ENCODE results near the gene TNC.

The TNC gene

GRCh38 chr9:115039516-115040120, 78.3 kb downstream of the TNC start:
- Histone ChIP-seq H3K4me3 (no peak overlapping the region), H3K9me3 (no peaks in the 10 kb centered on the region), H3K4me1 (no peaks in the 10 kb centered on the region), H3K36me3 (replicated peaks) (no peaks in the 10 kb centered on the region), H3K27me3 (ENCODE audit: low read depth) (no peaks in the 10 kb centered on the region)
- no peak for DNase-seq (ENCODE audit: low spot score in 2 of 2)
- in situ Hi-C loops (cut with MboI; ENCODE audit: low sequenced_read_pairs) = no loop called here

- in situ Hi-C loops (cut with MboI; ENCODE audit: low sequenced_read_pairs) = no loop called here
- H3K4me1 ChIP-seq = no peaks in the 10 kb centered on the region
- no peaks in the 10 kb centered on the region for H3K9me3 ChIP-seq
- no peaks in the 10 kb centered on the region for H3K36me3 ChIP-seq (replicated peaks)
- no peak for DNase-seq (ENCODE audit: low spot score in 2 of 2)
- H3K27me3 ChIP-seq (ENCODE audit: low read depth) = no peaks in the 10 kb centered on the region
- no peak overlapping the region for H3K4me3 ChIP-seq
These were observed 79.8 kb downstream of the TNC start for GRCh38 chr9:115038178-115038577.

- H3K4me1 ChIP-seq = no peaks in the 10 kb centered on the region
- H3K36me3 ChIP-seq (replicated peaks) = no peaks in the 10 kb centered on the region
- H3K27me3 ChIP-seq (ENCODE audit: low read depth) = no peaks in the 10 kb centered on the region
- H3K9me3 ChIP-seq = no peaks in the 10 kb centered on the region
- in situ Hi-C loops (cut with MboI; ENCODE audit: low sequenced_read_pairs) = no loop called here
- no peak overlapping the region for H3K4me3 ChIP-seq
- no peak for DNase-seq (ENCODE audit: low spot score in 2 of 2)
These were observed 81.3 kb downstream of the TNC start for GRCh38 chr9:115036691-115037090.

- Histone ChIP-seq H3K36me3 (replicated peaks) (no peaks in the 10 kb centered on the region), H3K9me3 (no peaks in the 10 kb centered on the region), H3K27me3 (ENCODE audit: low read depth) (no peaks in the 10 kb centered on the region), H3K4me3 (no peak overlapping the region), H3K4me1 (no peaks in the 10 kb centered on the region)
- in situ Hi-C loops (cut with MboI; ENCODE audit: low sequenced_read_pairs) = no loop called here
- no peak for DNase-seq (ENCODE audit: low spot score in 2 of 2)
These were observed 81.9 kb downstream of the TNC start for GRCh38 chr9:115035841-115036612.

- H3K4me1 ChIP-seq = no peaks in the 10 kb centered on the region
- H3K4me3 ChIP-seq = no peak overlapping the region
- DNase-seq (ENCODE audit: low spot score in 2 of 2) = no peak
- in situ Hi-C loops (cut with MboI; ENCODE audit: low sequenced_read_pairs) = no loop called here
- no peaks in the 10 kb centered on the region for H3K9me3 ChIP-seq
- H3K27me3 ChIP-seq (ENCODE audit: low read depth) = no peaks in the 10 kb centered on the region
- no peaks in the 10 kb centered on the region for H3K36me3 ChIP-seq (replicated peaks)
These were observed 83.2 kb downstream of the TNC start for GRCh38 chr9:115034801-115035200.

- Histone ChIP-seq H3K4me1 (no peaks in the 10 kb centered on the region), H3K27me3 (ENCODE audit: low read depth) (no peaks in the 10 kb centered on the region), H3K4me3 (no peak overlapping the region), H3K36me3 (replicated peaks) (no peaks in the 10 kb centered on the region), H3K9me3 (no peaks in the 10 kb centered on the region)
- no peak for DNase-seq (ENCODE audit: low spot score in 2 of 2)
- in situ Hi-C loops (cut with MboI; ENCODE audit: low sequenced_read_pairs) = no loop called here
These were observed 84.2 kb downstream of the TNC start for GRCh38 chr9:115033800-115034199.

GRCh38 chr9:115032296-115032695, 85.7 kb downstream of the TNC start:
- H3K4me3 ChIP-seq = no peak overlapping the region
- DNase-seq (ENCODE audit: low spot score in 2 of 2) = no peak
- H3K4me1 ChIP-seq = no peaks in the 10 kb centered on the region
- H3K27me3 ChIP-seq (ENCODE audit: low read depth) = no peaks in the 10 kb centered on the region
- H3K9me3 ChIP-seq = no peaks in the 10 kb centered on the region
- no peaks in the 10 kb centered on the region for H3K36me3 ChIP-seq (replicated peaks)
- in situ Hi-C loops (cut with MboI; ENCODE audit: low sequenced_read_pairs) = no loop called here

- in situ Hi-C loops (cut with MboI; ENCODE audit: low sequenced_read_pairs) = no loop called here
- no peak overlapping the region for H3K4me3 ChIP-seq
- no peaks in the 10 kb centered on the region for H3K9me3 ChIP-seq
- DNase-seq (ENCODE audit: low spot score in 2 of 2) = no peak
- H3K36me3 ChIP-seq (replicated peaks) = no peaks in the 10 kb centered on the region
- no peaks in the 10 kb centered on the region for H3K4me1 ChIP-seq
- no peaks in the 10 kb centered on the region for H3K27me3 ChIP-seq (ENCODE audit: low read depth)
These were observed 88.0 kb downstream of the TNC start for GRCh38 chr9:115030006-115030405.

- Histone ChIP-seq H3K4me3 (no peak overlapping the region), H3K4me1 (no peaks in the 10 kb centered on the region), H3K9me3 (no peaks in the 10 kb centered on the region), H3K27me3 (ENCODE audit: low read depth) (no peaks in the 10 kb centered on the region), H3K36me3 (replicated peaks) (no peaks in the 10 kb centered on the region)
- no peak for DNase-seq (ENCODE audit: low spot score in 2 of 2)
- in situ Hi-C loops (cut with MboI; ENCODE audit: low sequenced_read_pairs) = no loop called here
These were observed 92.2 kb downstream of the TNC start for GRCh38 chr9:115025721-115026120.

GRCh38 chr9:115024925-115025535, 92.9 kb downstream of the TNC start:
- no peaks in the 10 kb centered on the region for H3K36me3 ChIP-seq (replicated peaks)

GRCh38 chr9:115022760-115023434, 95.1 kb downstream of the TNC start:
- no peaks in the 10 kb centered on the region for H3K9me3 ChIP-seq
- no peaks in the 10 kb centered on the region for H3K4me1 ChIP-seq
- no peaks in the 10 kb centered on the region for H3K27me3 ChIP-seq (ENCODE audit: low read depth)
- H3K36me3 ChIP-seq (replicated peaks) = no peaks in the 10 kb centered on the region
- in situ Hi-C loops (cut with MboI; ENCODE audit: low sequenced_read_pairs) = no loop called here
- no peak for DNase-seq (ENCODE audit: low spot score in 2 of 2)
- no peak overlapping the region for H3K4me3 ChIP-seq

More at GRCh38 chr9:115024925-115025535, 92.9 kb downstream of the TNC start:
- Histone ChIP-seq H3K4me1 (no peaks in the 10 kb centered on the region), H3K9me3 (no peaks in the 10 kb centered on the region), H3K4me3 (no peak overlapping the region), H3K27me3 (ENCODE audit: low read depth) (no peaks in the 10 kb centered on the region)
- in situ Hi-C loops (cut with MboI; ENCODE audit: low sequenced_read_pairs) = no loop called here
- DNase-seq (ENCODE audit: low spot score in 2 of 2) = no peak

- H3K4me1 ChIP-seq = no peaks in the 10 kb centered on the region
- no peak overlapping the region for H3K4me3 ChIP-seq
- no peaks in the 10 kb centered on the region for H3K36me3 ChIP-seq (replicated peaks)
- no peaks in the 10 kb centered on the region for H3K27me3 ChIP-seq (ENCODE audit: low read depth)
- DNase-seq (ENCODE audit: low spot score in 2 of 2) = no peak
- H3K9me3 ChIP-seq = no peaks in the 10 kb centered on the region
- in situ Hi-C loops (cut with MboI; ENCODE audit: low sequenced_read_pairs) = loop anchor here (10.0 kb wide), 2 partner anchors 344 to 614 kb away; no protein-coding TSS in a partner anchor
These were observed 99.2 kb downstream of the TNC start for GRCh38 chr9:115018547-115019435.

- Histone ChIP-seq H3K36me3 (replicated peaks) (no peaks in the 10 kb centered on the region), H3K27me3 (ENCODE audit: low read depth) (no peaks in the 10 kb centered on the region), H3K4me3 (no peak overlapping the region), H3K9me3 (no peaks in the 10 kb centered on the region), H3K4me1 (no peaks in the 10 kb centered on the region)
- DNase-seq (ENCODE audit: low spot score in 2 of 2) = no peak
- in situ Hi-C loops (cut with MboI; ENCODE audit: low sequenced_read_pairs) = loop anchor here (10.0 kb wide), 2 partner anchors 342 to 612 kb away; no protein-coding TSS in a partner anchor
These were observed 101.6 kb downstream of the TNC start for GRCh38 chr9:115016344-115016743.
